Lower leg skin (tissue), 4 donors: Measurements from ENCODE around the gene DPYD. TPM values are rescaled to one million over a fixed set of nuclear protein-coding genes. Genes with fewer than 3 reads are reported as not detected.

Source experiments
- DNase-seq, 2 donors: peaks; one replicate each; pipeline ENCODE4 v3.0.0-alpha.2; 2019; ENCODE audit warnings: low spot score in 2 of 2
- H3K4me3 ChIP-seq: fragments of 200-600 bp; sonication (generic); 2 replicates; pipeline ENCODE4 v1.5.1; 2017; ENCODE audit warnings: mild to moderate bottlenecking, low read depth; ENCODE audit not compliant: poor library complexity, severe bottlenecking
- POLR2A ChIP-seq, 2 donors: fragments of 450-650 bp; IDR thresholded peaks; one replicate each; pipeline ENCODE4 v1.6.1; 2016 to 2017; ENCODE audit warnings: antibody characterized with exemption in 2 of 2, mild to moderate bottlenecking in 1 of 2, moderate library complexity in 1 of 2
- whole genome bisulfite sequencing, 2 donors: methylation state at CpG; one replicate each; pipeline ENCODE4 v1.1.5; 2018; 5-methylcytosine and 5-hydroxymethylcytosine counted together
- intact Hi-C: fragments of 100-400 bp; cut with DNase I; formaldehyde crosslinking; loops from one replicate; pipeline ENCODE4 v1.15.0; 2023; ENCODE audit warnings: low total_unique reads
- total RNA-seq, 4 donors: library from RNA; depleted of rRNA; stranded (reverse); fragments of >200 nt; gene quantifications; one replicate each; pipeline ENCODE4 v1.1.0, GENCODE V29; 2016
- TF ChIP-seq, protein P1 (sequence below), 3 donors: fragments of 450-650 bp; IDR thresholded peaks; one replicate each; pipeline ENCODE4 v1.5.1; 2016; ENCODE audit warnings: antibody characterized with exemption in 3 of 3, mild to moderate bottlenecking in 3 of 3, moderate library complexity in 2 of 3

The DPYD gene
- total RNA-seq, 4 donors from 2014 or later, result 10.6 to 16.1 (median 14.6) TPM

GRCh38 chr1:97743129-97743528, 177.7 kb downstream of the DPYD start:
- no peak for DNase-seq
- intact Hi-C loops, result no loop called here
- 60 to 69% methylated on average over 3 of the region's 3 CpGs for WGBS, 2 donors
- TF ChIP-seq, protein P1, sequence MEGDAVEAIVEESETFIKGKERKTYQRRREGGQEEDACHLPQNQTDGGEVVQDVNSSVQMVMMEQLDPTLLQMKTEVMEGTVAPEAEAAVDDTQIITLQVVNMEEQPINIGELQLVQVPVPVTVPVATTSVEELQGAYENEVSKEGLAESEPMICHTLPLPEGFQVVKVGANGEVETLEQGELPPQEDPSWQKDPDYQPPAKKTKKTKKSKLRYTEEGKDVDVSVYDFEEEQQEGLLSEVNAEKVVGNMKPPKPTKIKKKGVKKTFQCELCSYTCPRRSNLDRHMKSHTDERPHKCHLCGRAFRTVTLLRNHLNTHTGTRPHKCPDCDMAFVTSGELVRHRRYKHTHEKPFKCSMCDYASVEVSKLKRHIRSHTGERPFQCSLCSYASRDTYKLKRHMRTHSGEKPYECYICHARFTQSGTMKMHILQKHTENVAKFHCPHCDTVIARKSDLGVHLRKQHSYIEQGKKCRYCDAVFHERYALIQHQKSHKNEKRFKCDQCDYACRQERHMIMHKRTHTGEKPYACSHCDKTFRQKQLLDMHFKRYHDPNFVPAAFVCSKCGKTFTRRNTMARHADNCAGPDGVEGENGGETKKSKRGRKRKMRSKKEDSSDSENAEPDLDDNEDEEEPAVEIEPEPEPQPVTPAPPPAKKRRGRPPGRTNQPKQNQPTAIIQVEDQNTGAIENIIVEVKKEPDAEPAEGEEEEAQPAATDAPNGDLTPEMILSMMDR (IDR thresholded peaks at IDR 0.05), result no peak
- TF ChIP-seq POLR2A (IDR thresholded peaks at IDR 0.05), result no peak
- no peak overlapping the region for H3K4me3 ChIP-seq

- no peak for DNase-seq
- TF ChIP-seq, protein P1 (IDR thresholded peaks at IDR 0.05), result no peak
- no peak for TF ChIP-seq POLR2A (IDR thresholded peaks at IDR 0.05)
- no peak overlapping the region for H3K4me3 ChIP-seq
- 91 to 96% methylated on average over 1 of the region's 1 CpG for WGBS, 2 donors
- intact Hi-C loops, result no loop called here
Measured at GRCh38 chr1:97740891-97741290, 179.9 kb downstream of the DPYD start.

DNA sequence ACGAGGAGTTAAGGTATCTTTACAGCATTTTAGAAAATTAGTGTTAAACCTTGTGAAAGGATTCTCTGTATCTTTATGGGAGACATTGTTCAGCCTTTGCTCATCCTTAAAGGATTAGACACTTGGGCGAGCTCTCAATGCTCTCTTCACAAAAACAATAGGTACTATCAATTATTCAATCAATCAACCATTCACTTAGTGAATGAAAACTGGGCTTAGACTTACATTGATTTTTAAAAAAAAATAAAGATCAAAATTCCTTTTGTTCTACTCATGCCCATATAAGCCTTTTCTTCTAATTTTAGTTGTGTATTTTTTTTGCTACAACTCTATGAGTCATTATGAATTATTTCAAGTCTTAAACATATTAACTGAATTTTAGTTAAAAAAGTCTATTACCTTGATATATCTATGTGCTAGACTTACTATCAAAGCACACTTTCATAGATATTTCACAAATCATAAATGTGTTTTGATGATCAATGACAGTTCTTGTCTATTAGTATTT, 181.2 kb downstream of the DPYD start:
- DNase-seq, result no peak
- intact Hi-C loops, result no loop called here
- 92 to 94% methylated on average over 2 of the region's 2 CpGs for WGBS, 2 donors
- TF ChIP-seq, protein P1 (IDR thresholded peaks at IDR 0.05), result no peak
- no peak for TF ChIP-seq POLR2A (IDR thresholded peaks at IDR 0.05)
- H3K4me3 ChIP-seq, result no peak overlapping the region

GRCh38 chr1:97738270-97738669, 182.6 kb downstream of the DPYD start:
- no peak overlapping the region for H3K4me3 ChIP-seq
- 86 to 97% methylated on average over 3 of the region's 3 CpGs for WGBS, 2 donors
- DNase-seq, result no peak
- intact Hi-C loops, result no loop called here
- TF ChIP-seq, protein P1 (IDR thresholded peaks at IDR 0.05), result no peak
- no peak for TF ChIP-seq POLR2A (IDR thresholded peaks at IDR 0.05)

- TF ChIP-seq POLR2A (IDR thresholded peaks at IDR 0.05), result no peak
- TF ChIP-seq, protein P1 (IDR thresholded peaks at IDR 0.05), result no peak
- intact Hi-C loops, result no loop called here
- WGBS, 2 donors, result 91 to 94% methylated on average over 6 of the region's 6 CpGs
- no peak overlapping the region for H3K4me3 ChIP-seq
- no peak for DNase-seq
Measured at GRCh38 chr1:97730271-97730670, 190.6 kb downstream of the DPYD start.

- intact Hi-C loops, result no loop called here
- no peak for DNase-seq
- no peak overlapping the region for H3K4me3 ChIP-seq
- WGBS, 2 donors, result 95 to 97% methylated on average over 1 of the region's 1 CpG
- no peak for TF ChIP-seq POLR2A (IDR thresholded peaks at IDR 0.05)
- TF ChIP-seq, protein P1 (IDR thresholded peaks at IDR 0.05), result no peak
Measured at GRCh38 chr1:97728436-97728835, 192.4 kb downstream of the DPYD start.
